ENCODE data around the gene HLA-DQA1. TPM values are rescaled to one million over a fixed set of nuclear protein-coding genes. Genes with fewer than 3 reads are reported as not detected.

The HLA-DQA1 gene
- total and polyA plus RNA-seq, 11 donors, result 1.2 to 154 (median 13.3) TPM; not detected in 1

- Histone ChIP-seq H3K27ac (no peak overlapping the region), H3K27me3 (no peaks in the 10 kb centered on the region), H3K9me3 (no peaks in the 10 kb centered on the region), H3K4me1 (no peaks in the 10 kb centered on the region), H3K36me3 (no peaks in the 10 kb centered on the region), H3K4me3 (no peak overlapping the region)
- DNase-seq (no peak), ATAC-seq (no peak)
- intact Hi-C loops (cut with DNase I), result no loop called here
- no peak for TF ChIP-seq POLR2A (IDR thresholded peaks at IDR 0.05)
- no peak for TF ChIP-seq CTCF (IDR thresholded peaks at IDR 0.05)
Observed at GRCh38 chr6:32597024-32597423, 40.2 kb upstream of the HLA-DQA1 start.

- WGBS, 4 donors, result 60 to 76% (median 63%) methylated on average over 3 of the region's 3 CpGs
Observed at GRCh38 chr6:32602383-32602782, 34.8 kb upstream of the HLA-DQA1 start.

GRCh38 chr6:32603222-32603621, 34.0 kb upstream of the HLA-DQA1 start:
- peak overlapping the region in 9 of 12 donors; percentile 46 to 85 (median 78) for H3K27ac ChIP-seq
- intact Hi-C loops (cut with DNase I), result no loop called here
- DNase-seq (no peak), ATAC-seq (no peak)
- H3K9me3 ChIP-seq, result no peaks in the 10 kb centered on the region
- no peaks in the 10 kb centered on the region for H3K36me3 ChIP-seq
- H3K4me3 ChIP-seq, result no peak overlapping the region
- 19 to 85% (median 67%) methylated on average over 3 to 5 of the region's 5 CpGs for WGBS, 4 donors
- H3K27me3 ChIP-seq, result no peaks in the 10 kb centered on the region
- peaks cover 0 to 7% (median 0%) of the 10 kb centered on the region in 12 donors for H3K4me1 ChIP-seq
- TF ChIP-seq CTCF (IDR thresholded peaks at IDR 0.05) (no peak), POLR2A (IDR thresholded peaks at IDR 0.05) (no peak)

More at GRCh38 chr6:32602383-32602782, 34.8 kb upstream of the HLA-DQA1 start:
- peak overlapping the region in 4 of 12 donors; percentile 11 to 85 (median 76) for H3K27ac ChIP-seq
- DNase-seq (no peak), ATAC-seq (no peak)
- TF ChIP-seq CTCF (IDR thresholded peaks at IDR 0.05) (no peak), POLR2A (IDR thresholded peaks at IDR 0.05) (no peak)
- H3K4me1 ChIP-seq, result peaks cover 0 to 7% (median 0%) of the 10 kb centered on the region in 12 donors
- no peaks in the 10 kb centered on the region for H3K27me3 ChIP-seq
- intact Hi-C loops (cut with DNase I), result no loop called here
- H3K4me3 ChIP-seq, result no peak overlapping the region
- H3K9me3 ChIP-seq, result no peaks in the 10 kb centered on the region
- H3K36me3 ChIP-seq, result no peaks in the 10 kb centered on the region

- ATAC-seq (peak in 3 of 4 donors; percentile 47 to 90 (median 64)), DNase-seq (peak in 1 of 5 donors; percentile 19)
- H3K4me3 ChIP-seq, result peak overlapping the region in 5 of 12 donors; percentile 6 to 37 (median 20)
- H3K9me3 ChIP-seq, result no peaks in the 10 kb centered on the region
- intact Hi-C loops (cut with DNase I), result no loop called here
- WGBS, 4 donors, result 5 to 23% (median 13%) methylated on average over 3 of the region's 3 CpGs
- no peaks in the 10 kb centered on the region for H3K36me3 ChIP-seq
- H3K4me1 ChIP-seq, result peaks cover 0 to 7% (median 0%) of the 10 kb centered on the region in 12 donors
- TF ChIP-seq POLR2A (IDR thresholded peaks at IDR 0.05), result no peak
- TF ChIP-seq CTCF (IDR thresholded peaks at IDR 0.05), result no peak
- peak overlapping the region in 9 of 12 donors; percentile 37 to 85 (median 77) for H3K27ac ChIP-seq
- no peaks in the 10 kb centered on the region for H3K27me3 ChIP-seq
Observed at GRCh38 chr6:32603888-32604287, 33.3 kb upstream of the HLA-DQA1 start.
